Dedifferentiated amniotic fluid mesenchymal stem cell (primary cell): Measurements from ENCODE around the gene PHF14.

ENCODE experiments used
- DNase-seq: peaks from one replicate; pipeline ENCODE4 v3.0.0-alpha.2; 2016; ENCODE audit errors: extremely low spot score

The PHF14 gene

GRCh38 chr7:11208883-11209465, 235.3 kb downstream of the PHF14 start:
- no peak for DNase-seq

- DNase-seq = no peak
Measured at GRCh38 chr7:11210374-11210773, 236.7 kb downstream of the PHF14 start.

- DNase-seq = peak; percentile 61
Measured at GRCh38 chr7:11212080-11212711, 238.5 kb downstream of the PHF14 start.

- DNase-seq = peak; percentile 56
Measured at GRCh38 chr7:11212816-11213215, 239.1 kb downstream of the PHF14 start.

- DNase-seq = no peak
Measured at GRCh38 chr7:11213266-11213665, 239.6 kb downstream of the PHF14 start.

GRCh38 chr7:11216276-11216675, 242.6 kb downstream of the PHF14 start:
- DNase-seq = no peak

- DNase-seq = no peak
Measured at GRCh38 chr7:11217848-11218565, 244.3 kb downstream of the PHF14 start.
